GM19240 (cell line): ENCODE results near the gene EPS15.
"Not testable (repeated sequence)": the region's sequence is repeated elsewhere in the genome, so short reads cannot be mapped to it uniquely, and the experiment has no call there.

Experiments used
- DNase-seq: peaks from one replicate; pipeline ENCODE4 v3.0.0; 2011; ENCODE audit warnings: low spot score; ENCODE audit not compliant: insufficient read length

Gene EPS15

GRCh38 chr1:51473331-51474115, 45.5 kb downstream of the EPS15 start:
- no peak for DNase-seq

GRCh38 chr1:51472359-51472758, 46.7 kb downstream of the EPS15 start:
- DNase-seq: no peak

GRCh38 chr1:51469518-51469917, 49.5 kb downstream of the EPS15 start:
- DNase-seq: no peak

- no peak for DNase-seq
Observed at GRCh38 chr1:51464828-51465227, 54.2 kb downstream of the EPS15 start.

GRCh38 chr1:51463561-51463960, 55.5 kb downstream of the EPS15 start:
- DNase-seq: no peak

- not testable (repeated sequence) for DNase-seq
Observed at GRCh38 chr1:51462289-51462688, 56.8 kb downstream of the EPS15 start.

GRCh38 chr1:51454554-51454953, 64.5 kb downstream of the EPS15 start:
- DNase-seq: no peak

GRCh38 chr1:51453010-51453409, 66.1 kb downstream of the EPS15 start:
- no peak for DNase-seq

- not testable (repeated sequence) for DNase-seq
Observed at GRCh38 chr1:51448844-51449454, 70.1 kb downstream of the EPS15 start.

- DNase-seq: no peak
Observed at GRCh38 chr1:51445351-51446090, 73.5 kb downstream of the EPS15 start.

GRCh38 chr1:51444534-51445192, 74.4 kb downstream of the EPS15 start:
- DNase-seq: no peak

GRCh38 chr1:51444096-51444495, 75.0 kb downstream of the EPS15 start:
- DNase-seq: no peak

- DNase-seq: no peak
Observed at GRCh38 chr1:51443555-51443954, 75.5 kb downstream of the EPS15 start.

GRCh38 chr1:51442616-51443015, 76.5 kb downstream of the EPS15 start:
- no peak for DNase-seq

- no peak for DNase-seq
Observed at GRCh38 chr1:51442198-51442597, 76.9 kb downstream of the EPS15 start.

GRCh38 chr1:51439895-51440294, 79.2 kb downstream of the EPS15 start:
- no peak for DNase-seq

- no peak for DNase-seq
Observed at GRCh38 chr1:51439053-51439452, 80.0 kb downstream of the EPS15 start.

- DNase-seq: not testable (repeated sequence)
Observed at GRCh38 chr1:51437391-51437790, 81.7 kb downstream of the EPS15 start.

GRCh38 chr1:51435878-51436277, 83.2 kb downstream of the EPS15 start:
- no peak for DNase-seq

- DNase-seq: no peak
Observed at GRCh38 chr1:51433972-51434510, 85.0 kb downstream of the EPS15 start.

- DNase-seq: no peak
Observed at GRCh38 chr1:51433269-51433971, 85.6 kb downstream of the EPS15 start.
